RCC 7860 (cell line): Measurements from ENCODE around the gene LIX1L.

Experiments
- DNase-seq: peaks from one replicate; pipeline ENCODE4 v3.0.0-alpha.2; 2015; ENCODE audit warnings: low spot score
- FAIRE-seq: peaks from 2 replicates; lab custom pipeline; 2012; peaks lifted over from hg19 to GRCh38; lab: Jason Lieb, UNC

Gene LIX1L

DNA sequence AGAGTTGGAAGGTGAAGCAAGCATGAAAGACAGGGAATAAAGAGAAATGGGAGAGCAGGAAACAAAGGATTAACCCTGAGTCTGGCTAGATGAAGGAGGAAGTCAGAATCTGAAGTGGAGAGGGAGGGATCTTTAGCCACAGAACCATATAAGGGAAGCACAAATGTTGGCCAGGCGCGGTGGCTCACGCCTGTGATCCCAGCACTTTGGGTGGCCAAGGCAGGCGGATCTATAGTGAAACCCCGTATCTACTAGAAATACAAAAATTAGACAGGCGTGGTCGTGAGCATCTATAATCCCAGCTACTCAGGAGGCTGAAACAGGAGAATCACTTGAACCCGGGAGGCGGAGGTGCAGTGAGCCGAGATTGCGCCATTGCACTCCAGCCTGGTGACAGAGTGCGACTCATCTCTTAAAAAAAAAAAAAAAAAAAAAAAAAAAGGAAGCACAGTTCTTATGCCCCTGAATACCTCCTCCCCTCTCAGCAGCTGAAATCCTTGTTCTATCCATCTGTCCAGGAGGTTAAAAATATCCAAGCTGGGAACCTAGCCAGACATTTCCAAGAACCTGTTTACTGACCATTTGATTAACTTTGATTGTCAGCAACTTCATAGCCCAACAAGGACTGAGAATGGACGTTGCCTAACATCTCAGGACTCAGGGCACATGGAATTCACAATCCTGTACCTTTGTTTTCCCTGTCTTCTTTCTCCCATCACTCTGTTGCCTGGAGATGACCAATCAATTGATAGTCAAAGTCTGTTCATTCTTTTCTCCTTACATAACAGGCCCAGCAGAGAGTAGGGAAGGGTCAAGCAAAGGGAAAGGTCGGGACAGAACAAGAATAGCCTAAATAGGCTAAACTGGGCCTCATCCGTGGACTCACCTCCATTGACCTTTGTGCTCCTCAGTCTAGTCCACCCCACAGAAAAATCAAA is 28.0 kb upstream of the LIX1L start:
- DNase-seq (no peak), FAIRE-seq (no peak)

- FAIRE-seq: no peak
Measured at GRCh38 chr1:145985129-145985501, 27.3 kb upstream of the LIX1L start.

GRCh38 chr1:145983960-145984830 is 26.4 kb upstream of the LIX1L start:
- DNase-seq (no peak), FAIRE-seq (no peak)

More at GRCh38 chr1:145985129-145985501, 27.3 kb upstream of the LIX1L start:
- no peak for DNase-seq

DNA sequence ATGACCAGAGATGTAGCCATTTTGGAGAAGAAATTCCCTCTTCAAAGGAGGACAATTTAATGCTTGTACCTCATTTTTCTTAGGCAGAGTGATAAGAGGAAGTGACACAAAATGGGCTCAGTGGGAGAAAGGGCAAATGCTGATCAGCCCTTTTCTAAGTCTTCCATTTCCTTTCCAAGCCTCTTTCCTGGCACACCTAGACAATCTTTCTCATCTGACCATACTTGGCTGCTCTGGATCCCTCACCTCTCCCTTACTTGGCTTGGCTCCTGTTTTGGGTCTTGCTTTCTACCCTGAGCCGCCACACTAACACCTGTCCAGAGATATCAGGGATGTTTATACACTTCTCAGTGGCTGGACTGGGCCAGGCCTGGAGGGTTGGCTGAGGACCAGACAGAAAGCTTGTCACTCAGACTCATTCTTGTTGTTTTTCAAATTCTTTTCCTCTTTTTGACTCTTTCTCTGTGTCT is 25.4 kb upstream of the LIX1L start:
- no peak for FAIRE-seq
- no peak for DNase-seq

- FAIRE-seq: no peak
- no peak for DNase-seq
Measured at GRCh38 chr1:145982010-145982723, 24.4 kb upstream of the LIX1L start.

GRCh38 chr1:145980457-145980994 is 22.7 kb upstream of the LIX1L start:
- FAIRE-seq (no peak), DNase-seq (no peak)

DNA sequence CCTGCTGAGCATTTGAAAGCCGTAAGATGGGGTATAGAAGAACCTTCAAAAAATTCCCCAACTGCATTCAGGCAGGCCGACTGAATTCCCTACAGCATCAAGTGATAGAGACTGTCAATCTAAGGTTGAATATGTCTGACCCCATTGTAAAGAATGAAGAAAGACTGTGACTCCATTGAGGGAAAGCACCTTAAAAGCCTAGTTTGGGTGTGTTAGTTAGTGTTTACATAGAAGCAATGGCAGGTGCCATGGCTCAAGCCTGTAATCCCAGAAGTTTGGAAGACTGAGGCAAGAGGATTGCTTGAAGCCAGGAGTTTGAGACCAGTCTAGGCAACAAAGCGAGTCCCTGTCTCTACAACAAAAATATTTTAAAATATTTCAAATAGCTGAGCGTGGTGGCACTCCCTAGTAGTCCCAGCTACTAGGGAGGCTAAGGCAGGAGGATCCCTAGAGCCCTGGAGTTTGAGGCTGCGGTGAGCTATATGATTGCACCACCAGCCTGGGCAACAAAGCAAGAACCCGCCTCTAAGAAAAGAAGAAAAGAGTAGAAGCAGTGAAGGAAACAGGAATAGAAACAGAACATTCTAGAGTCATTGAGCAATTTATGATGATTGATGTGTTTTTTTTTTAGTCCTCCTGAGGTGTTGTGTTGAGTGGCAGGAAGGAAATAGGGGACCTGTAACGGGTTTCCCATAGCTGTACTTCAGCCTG is 22.1 kb upstream of the LIX1L start:
- FAIRE-seq: no peak
- no peak for DNase-seq

DNA sequence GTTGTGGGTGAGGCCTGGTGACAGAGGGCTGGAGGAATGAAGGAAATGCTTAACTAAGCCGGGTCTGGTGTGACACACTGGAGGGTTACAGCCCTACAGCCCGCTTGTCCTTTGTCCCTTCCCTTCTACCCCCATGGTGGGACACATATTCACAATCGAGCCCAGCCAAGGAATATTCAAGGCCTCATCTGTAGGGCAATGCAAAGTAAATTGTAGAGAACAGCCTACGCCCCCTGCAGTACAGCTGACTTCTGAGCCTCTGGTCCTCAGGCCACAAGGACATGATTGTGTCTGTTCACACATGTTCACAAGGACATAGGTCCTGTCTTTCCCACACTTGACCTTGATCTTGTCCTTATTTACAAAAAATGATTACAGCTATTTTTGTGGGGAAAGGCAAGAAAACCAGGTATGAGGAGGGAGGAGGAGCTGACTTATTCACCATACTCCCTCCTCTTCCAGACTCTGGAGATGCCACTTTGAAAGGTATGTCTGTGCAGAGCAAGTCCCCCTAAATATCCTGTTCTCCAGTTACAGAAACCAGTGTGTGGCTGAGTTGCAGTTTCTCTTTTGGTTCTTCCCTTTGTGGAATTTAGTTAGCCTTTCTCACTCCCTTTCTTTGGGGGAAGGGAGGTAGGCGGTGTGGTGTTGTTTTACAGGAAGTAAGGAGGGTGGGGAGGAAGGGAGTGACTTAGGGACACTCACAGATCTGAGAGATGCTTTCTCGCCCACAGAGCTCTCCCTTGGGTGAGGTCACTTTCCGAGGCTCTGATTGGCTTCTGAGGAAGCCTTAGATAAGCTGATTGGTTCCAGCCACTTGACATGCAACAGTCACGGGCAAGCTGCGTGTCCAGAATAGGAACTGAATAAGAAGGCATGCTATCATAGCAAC is 21.3 kb upstream of the LIX1L start:
- peak; percentile 90 for FAIRE-seq

DNA sequence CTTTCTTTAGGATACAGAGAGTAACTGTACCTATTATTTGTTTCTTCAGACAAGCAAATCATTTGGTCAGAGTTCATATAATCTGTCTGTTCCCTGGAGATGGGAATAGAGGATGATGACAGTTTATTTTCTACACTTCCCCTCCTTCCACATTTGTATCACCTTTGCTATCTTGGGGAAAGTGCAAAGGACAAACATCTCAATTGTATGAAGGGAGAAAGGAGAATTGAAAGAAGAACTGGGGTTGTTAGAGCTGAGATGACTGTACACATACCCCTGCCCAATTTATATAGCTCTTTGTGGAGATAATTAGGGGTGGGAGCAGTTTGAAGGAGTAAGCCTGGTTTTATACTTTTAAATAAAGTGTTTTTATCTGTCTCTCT is 20.6 kb upstream of the LIX1L start:
- FAIRE-seq (no peak), DNase-seq (no peak)

More for the DNA sequence above, 21.3 kb upstream of the LIX1L start:
- DNase-seq: peak; percentile 98

GRCh38 chr1:145977486-145978470 is 20.0 kb upstream of the LIX1L start:
- FAIRE-seq (no peak), DNase-seq (peak; percentile 74)

- DNase-seq (no peak), FAIRE-seq (no peak)
Measured at GRCh38 chr1:145977016-145977415, 19.2 kb upstream of the LIX1L start.

- FAIRE-seq (no peak), DNase-seq (no peak)
Measured at GRCh38 chr1:145975216-145975615, 17.4 kb upstream of the LIX1L start.

DNA sequence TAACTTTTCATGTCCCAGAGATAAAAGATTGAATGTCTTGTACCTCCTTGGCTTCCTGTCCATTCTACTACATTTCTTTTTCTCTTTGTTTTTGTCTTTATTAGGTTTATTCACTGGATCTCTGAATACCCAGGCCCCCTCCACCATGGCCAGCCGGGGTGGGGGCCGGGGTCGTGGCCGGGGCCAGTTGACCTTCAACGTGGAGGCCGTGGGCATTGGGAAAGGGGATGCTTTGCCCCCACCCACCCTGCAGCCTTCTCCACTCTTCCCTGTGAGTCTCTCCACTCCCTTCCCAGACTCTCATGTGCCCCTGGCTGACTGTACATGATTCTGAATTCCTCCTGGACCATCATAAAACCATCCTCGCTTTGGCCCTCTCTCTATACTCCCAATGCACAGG is 16.9 kb upstream of the LIX1L start:
- FAIRE-seq: no peak

DNA sequence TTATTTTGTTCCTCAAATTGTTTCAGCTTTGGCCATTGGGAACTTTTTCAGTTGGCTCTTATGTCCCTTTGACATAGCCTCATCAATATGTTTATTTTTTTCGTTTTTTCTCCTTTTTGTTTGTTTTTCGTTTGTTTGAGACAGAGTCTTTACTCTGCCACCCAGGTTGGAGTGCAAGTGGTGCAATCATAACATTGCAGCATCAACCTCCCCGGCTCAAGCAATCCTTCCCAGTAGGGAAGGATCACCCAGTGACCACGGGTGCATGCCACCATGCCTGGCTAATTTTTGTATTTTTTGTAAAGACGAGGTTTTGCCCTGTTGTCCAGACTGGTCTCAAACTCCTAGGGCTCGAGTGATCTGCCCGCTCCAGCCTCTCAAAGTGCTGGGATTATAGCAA is 14.8 kb upstream of the LIX1L start:
- no peak for FAIRE-seq

More for the DNA sequence above, 16.9 kb upstream of the LIX1L start:
- DNase-seq: no peak

DNA sequence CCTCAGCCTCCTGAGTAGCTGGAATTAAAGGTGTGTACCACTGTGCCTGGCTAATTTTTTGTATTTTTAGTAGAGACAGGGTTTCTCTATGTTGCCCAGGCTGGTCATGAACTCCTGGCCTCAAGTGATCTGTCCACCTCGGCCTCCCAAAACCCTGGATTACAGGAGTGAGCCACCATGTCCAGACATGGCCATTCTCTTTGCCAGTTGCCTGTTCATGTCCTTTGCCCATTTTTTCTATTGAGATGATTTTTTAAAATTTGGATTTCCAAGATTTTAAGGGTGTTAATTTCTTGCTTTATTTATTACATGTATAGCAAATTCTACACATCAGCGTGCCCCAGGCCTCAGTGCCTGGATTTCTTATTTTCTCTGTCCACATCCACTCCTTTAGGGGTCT is 9.5 kb upstream of the LIX1L start:
- DNase-seq (no peak), FAIRE-seq (no peak)

More for the DNA sequence above, 14.8 kb upstream of the LIX1L start:
- no peak for DNase-seq

- DNase-seq (no peak), FAIRE-seq (no peak)
Measured at GRCh38 chr1:145965119-145965744, 7.4 kb upstream of the LIX1L start.
